Measurements from ENCODE around the gene MAPK8IP3.

The MAPK8IP3 gene

GRCh38 chr16:1764971-1765370 lies 59.0 kb downstream of the MAPK8IP3 start:
- H3K36me3 ChIP-seq (ENCODE audit: control insufficient read depth, low read length): peaks cover 89% of the 10 kb centered on the region
- no peaks in the 10 kb centered on the region for H4K20me1 ChIP-seq (ENCODE audit: control insufficient read depth, insufficient read depth, low read depth, low read length)
- no peak overlapping the region for H3K4me2 ChIP-seq (ENCODE audit: low read length)
- H3K9me2 ChIP-seq (replicated peaks; ENCODE audit: control insufficient read depth, low read length): no peaks in the 10 kb centered on the region
- H3K27me3 ChIP-seq (ENCODE audit: control insufficient read depth, low read length): no peaks in the 10 kb centered on the region
- H3K79me2 ChIP-seq (ENCODE audit: control insufficient read depth, low read length): no peaks in the 10 kb centered on the region; the same call in 1 of the 2 replicates
- H3K27ac ChIP-seq (ENCODE audit: low read depth, low read length): no peak overlapping the region
- H3K4me3 ChIP-seq (ENCODE audit: low read length): no peak overlapping the region
- H3F3A ChIP-seq (ENCODE audit: control insufficient read depth, insufficient read depth): peaks cover 4% of the 10 kb centered on the region
- peaks cover 2% of the 10 kb centered on the region for H3K4me1 ChIP-seq (ENCODE audit: control insufficient read depth, low read length)
- no peaks in the 10 kb centered on the region for H3K9me3 ChIP-seq (ENCODE audit: control insufficient read depth, insufficient read depth, low read length)
- TF ChIP-seq CTCF (IDR thresholded peaks at IDR 0.05; ENCODE audit: low read depth, low read length, poor library complexity, severe bottlenecking) (no peak), EZH2phosphoT487 (IDR thresholded peaks at IDR 0.05; ENCODE audit: borderline replicate concordance, low read length) (no peak)

- Histone ChIP-seq H3K4me1 (ENCODE audit: control insufficient read depth, low read length) (peaks cover 10% of the 10 kb centered on the region), H3K9me3 (ENCODE audit: control insufficient read depth, insufficient read depth, low read length) (no peaks in the 10 kb centered on the region), H3K27me3 (ENCODE audit: control insufficient read depth, low read length) (no peaks in the 10 kb centered on the region), H3F3A (ENCODE audit: control insufficient read depth, insufficient read depth) (peaks cover 10% of the 10 kb centered on the region), H3K4me3 (ENCODE audit: low read length) (no peak overlapping the region), H3K79me2 (ENCODE audit: control insufficient read depth, low read length) (peaks cover 6% of the 10 kb centered on the region), H3K36me3 (ENCODE audit: control insufficient read depth, low read length) (peaks cover 87% of the 10 kb centered on the region), H3K27ac (ENCODE audit: low read depth, low read length) (no peak overlapping the region), H3K9me2 (replicated peaks; ENCODE audit: control insufficient read depth, low read length) (no peaks in the 10 kb centered on the region), H4K20me1 (ENCODE audit: control insufficient read depth, insufficient read depth, low read depth, low read length) (no peaks in the 10 kb centered on the region), H3K4me2 (ENCODE audit: low read length) (no peak overlapping the region)
- no peak for TF ChIP-seq CTCF (IDR thresholded peaks at IDR 0.05; ENCODE audit: low read depth, low read length, poor library complexity, severe bottlenecking)
- no peak for TF ChIP-seq EZH2phosphoT487 (IDR thresholded peaks at IDR 0.05; ENCODE audit: borderline replicate concordance, low read length)
These were observed 59.8 kb downstream of the MAPK8IP3 start for GRCh38 chr16:1765826-1766225.

GRCh38 chr16:1766231-1766630 lies 60.2 kb downstream of the MAPK8IP3 start:
- H3F3A ChIP-seq (ENCODE audit: control insufficient read depth, insufficient read depth): peaks cover 10% of the 10 kb centered on the region
- H3K9me2 ChIP-seq (replicated peaks; ENCODE audit: control insufficient read depth, low read length): no peaks in the 10 kb centered on the region
- H3K9me3 ChIP-seq (ENCODE audit: control insufficient read depth, insufficient read depth, low read length): no peaks in the 10 kb centered on the region
- H3K27me3 ChIP-seq (ENCODE audit: control insufficient read depth, low read length): no peaks in the 10 kb centered on the region
- TF ChIP-seq CTCF (IDR thresholded peaks at IDR 0.05; ENCODE audit: low read depth, low read length, poor library complexity, severe bottlenecking) (no peak), EZH2phosphoT487 (IDR thresholded peaks at IDR 0.05; ENCODE audit: borderline replicate concordance, low read length) (no peak)
- H3K4me3 ChIP-seq (ENCODE audit: low read length): no peak overlapping the region
- H3K27ac ChIP-seq (ENCODE audit: low read depth, low read length): no peak overlapping the region
- no peak overlapping the region for H3K4me2 ChIP-seq (ENCODE audit: low read length)
- peaks cover 88% of the 10 kb centered on the region for H3K36me3 ChIP-seq (ENCODE audit: control insufficient read depth, low read length)
- H3K4me1 ChIP-seq (ENCODE audit: control insufficient read depth, low read length): peaks cover 10% of the 10 kb centered on the region
- H3K79me2 ChIP-seq (ENCODE audit: control insufficient read depth, low read length): peaks cover 10% of the 10 kb centered on the region
- H4K20me1 ChIP-seq (ENCODE audit: control insufficient read depth, insufficient read depth, low read depth, low read length): no peaks in the 10 kb centered on the region

All from DOHH2 (cell line).